Measurements from ENCODE around the gene A4GALT. TPM values are rescaled to one million over a fixed set of nuclear protein-coding genes. Genes with fewer than 3 reads are reported as not detected.

A4GALT gene
- total RNA-seq, 1 donor from 2014 or later: 94.9 TPM

DNA sequence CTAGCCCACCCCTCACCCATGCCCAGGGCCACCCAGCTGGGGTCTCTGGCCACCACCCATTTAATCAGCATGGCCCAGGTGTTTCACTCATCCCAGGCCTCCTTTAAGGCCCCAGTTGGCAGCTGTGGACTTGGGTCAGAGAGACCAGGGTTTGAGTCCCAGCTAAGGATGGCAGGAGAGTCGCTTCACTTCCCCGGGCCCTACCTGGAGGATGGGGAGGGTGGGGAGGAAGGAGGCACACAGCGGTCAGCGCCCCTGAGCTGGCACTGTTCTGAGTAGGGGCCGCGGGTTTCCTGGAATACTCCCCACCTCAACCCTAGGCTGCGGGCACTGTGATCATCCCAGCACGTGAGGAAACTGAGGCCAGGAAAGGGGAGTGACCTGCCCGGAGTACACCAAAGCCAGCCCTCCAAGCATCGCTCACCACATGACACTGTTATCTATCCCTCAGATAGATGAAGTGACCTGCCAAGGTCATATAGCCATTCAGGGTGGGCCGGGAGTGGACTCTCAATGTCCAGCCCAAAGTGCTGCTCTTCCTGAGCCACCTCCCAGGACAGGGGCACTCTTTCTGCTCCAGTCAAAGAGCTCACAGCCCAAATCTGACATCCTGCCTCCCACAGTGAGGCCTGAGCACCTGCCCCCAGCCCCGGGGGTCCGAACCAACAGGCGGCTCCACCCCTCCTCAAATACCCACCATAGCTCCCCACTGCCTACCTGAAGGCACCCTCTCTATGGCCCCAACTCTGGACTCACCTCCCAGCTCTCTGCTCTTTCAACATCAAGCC, 76.8 kb downstream of the A4GALT start:
- peaks cover 100% of the 10 kb centered on the region for H3K4me1 ChIP-seq
- H3K36me3 ChIP-seq: no peaks in the 10 kb centered on the region
- H3K9me3 ChIP-seq (replicated peaks): no peaks in the 10 kb centered on the region
- no peaks in the 10 kb centered on the region for H3K27me3 ChIP-seq (ENCODE audit: low read depth)
- H3K4me3 ChIP-seq: peak overlapping the region; percentile 78
- DNase-seq: no peak
- peak overlapping the region; percentile 94 for H3K27ac ChIP-seq (replicated peaks)
- TF ChIP-seq CTCF (IDR thresholded peaks at IDR 0.05; ENCODE audit: borderline replicate concordance): no peak
- intact Hi-C loops (cut with micrococcal nuclease): no loop called here

DNA sequence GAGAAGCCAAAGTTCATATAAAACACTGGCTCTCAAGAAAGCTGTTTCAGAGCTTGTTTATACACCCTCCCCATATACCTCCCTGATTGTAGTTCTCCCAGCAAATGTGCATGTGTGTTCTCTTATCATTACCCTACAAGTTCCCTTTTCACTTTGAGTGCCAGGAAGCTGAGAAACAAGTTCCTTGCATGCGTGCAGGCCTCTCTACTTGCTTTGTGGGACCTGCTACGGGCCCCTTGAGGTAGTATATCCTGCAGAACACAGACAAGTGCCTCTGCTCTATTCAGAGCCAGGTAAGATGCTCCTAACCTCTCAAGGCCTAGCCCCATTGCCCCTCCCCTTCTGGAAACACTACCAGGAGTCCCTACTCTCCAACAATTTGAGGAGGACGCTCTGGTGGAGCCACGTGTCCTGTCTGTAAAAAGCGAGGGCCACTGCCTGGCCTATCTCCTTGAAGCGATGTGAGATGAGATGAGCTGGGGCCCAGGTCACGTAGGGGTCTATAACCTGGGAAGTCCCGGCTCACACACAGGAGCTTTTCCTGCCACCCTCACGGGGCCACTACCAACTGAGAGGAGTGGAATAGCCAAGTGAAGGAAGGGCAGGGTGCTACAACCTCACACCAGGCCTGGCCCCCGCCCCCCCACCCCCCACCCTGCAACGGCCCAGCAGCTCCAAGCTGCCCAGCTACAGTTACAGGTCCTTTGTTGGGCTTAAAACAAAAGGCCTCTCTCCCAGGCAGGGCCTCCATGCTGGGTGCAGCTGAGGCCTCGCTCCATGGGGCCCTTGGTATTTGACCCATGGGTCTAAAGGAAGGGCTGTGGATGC, 77.7 kb downstream of the A4GALT start:
- TF ChIP-seq CTCF (IDR thresholded peaks at IDR 0.05; ENCODE audit: borderline replicate concordance): no peak
- H3K36me3 ChIP-seq: no peaks in the 10 kb centered on the region
- intact Hi-C loops (cut with micrococcal nuclease): no loop called here
- no peaks in the 10 kb centered on the region for H3K27me3 ChIP-seq (ENCODE audit: low read depth)
- H3K9me3 ChIP-seq (replicated peaks): no peaks in the 10 kb centered on the region
- peak overlapping the region; percentile 94 for H3K27ac ChIP-seq (replicated peaks)
- H3K4me3 ChIP-seq: no peak overlapping the region
- H3K4me1 ChIP-seq: peaks cover 95% of the 10 kb centered on the region
- DNase-seq: no peak

Other genes with a start within 250 kb of the A4GALT start
- 15.8 TPM for gene RRP7A, start 201.1 kb downstream of the A4GALT start, total RNA-seq
- 3.5 TPM for gene SERHL2, start 166.9 kb downstream of the A4GALT start, total RNA-seq
- 35.2 TPM for gene POLDIP3, start 106.0 kb downstream of the A4GALT start, total RNA-seq
- 0.38 TPM for gene ATP5MGL, start 80.3 kb downstream of the A4GALT start, total RNA-seq
- gene CYB5R3, start 71.5 kb downstream of the A4GALT start, total RNA-seq: 298 TPM
- gene ARFGAP3, start 136.4 kb upstream of the A4GALT start, total RNA-seq: 26.9 TPM

All from left ventricle myocardium inferior (tissue), 1 donor.